WTC11 (cell line): ENCODE results near the gene HSPG2. TPM values are rescaled to one million over a fixed set of nuclear protein-coding genes. Genes with fewer than 3 reads are reported as not detected.

Source experiments
- ATAC-seq: fragments of 200-7000 bp; cut with Tn5 transposase; 2 replicates; pipeline ENCODE4 v1.10.0; 2021; ENCODE audit warnings: mild to moderate bottlenecking, moderate library complexity
- CTCF ChIA-PET: fragments of 300-600 bp; sonication (Branson Sonifier 250); formaldehyde crosslinking; loops from one replicate; lab custom pipeline; 2021; ENCODE audit warnings: antibody characterized with exemption; lab: Charles Lee
- POLR2A ChIA-PET: fragments of 350-600 bp; sonication (Branson Sonifier 250); formaldehyde crosslinking; loops from one replicate; lab custom pipeline; 2021; ENCODE audit warnings: antibody characterized with exemption; lab: Charles Lee
- DNase-seq: peaks from one replicate; pipeline ENCODE4 v3.0.0; 2021; ENCODE audit warnings: low spot score
- H3K27ac Mint-ChIP-seq: 2 replicates; pipeline ENCODE4 v1.8.0; 2021; ENCODE audit warnings: mixed read lengths
- H3K27me3 Mint-ChIP-seq: 2 replicates; pipeline ENCODE4 v1.8.0; 2021; ENCODE audit warnings: low read depth, mild to moderate bottlenecking, moderate library complexity, mixed read lengths
- H3K36me3 Mint-ChIP-seq: 2 replicates; pipeline ENCODE4 v1.8.0; 2021; ENCODE audit warnings: mixed read lengths
- H3K4me1 Mint-ChIP-seq: 2 replicates; pipeline ENCODE4 v1.8.0; 2022; ENCODE audit warnings: mixed read lengths
- H3K4me3 Mint-ChIP-seq: 2 replicates; pipeline ENCODE4 v1.8.0; 2021; ENCODE audit warnings: mild to moderate bottlenecking, moderate library complexity, mixed read lengths
- H3K9me3 Mint-ChIP-seq: 2 replicates; pipeline ENCODE4 v1.8.0; 2021; ENCODE audit warnings: mixed read lengths
- ATF3 ChIP-seq: sonication (generic); formaldehyde crosslinking; conservative IDR thresholded peaks from 2 replicates; pipeline ENCODE4 v1.8.1; 2022; ENCODE audit warnings: mild to moderate bottlenecking, missing genetic modification reagents
- EMX1 ChIP-seq: fragments of 250-450 bp; sonication (Bioruptor Pico); IDR thresholded peaks from 2 replicates; pipeline ENCODE4 v1.8.0; 2021; ENCODE audit warnings: mild to moderate bottlenecking
- ESRRA ChIP-seq: sonication (generic); formaldehyde crosslinking; IDR thresholded peaks from 2 replicates; pipeline ENCODE4 v1.8.1; 2022; ENCODE audit warnings: mild to moderate bottlenecking, missing genetic modification reagents, borderline replicate concordance
- ETV6 ChIP-seq: sonication (generic); formaldehyde crosslinking; IDR thresholded peaks from 2 replicates; pipeline ENCODE4 v1.8.1; 2022; ENCODE audit warnings: mild to moderate bottlenecking, missing genetic modification reagents
- FOXJ3 ChIP-seq: sonication (generic); formaldehyde crosslinking; IDR thresholded peaks from 2 replicates; pipeline ENCODE4 v1.9.0; 2021; ENCODE audit warnings: missing genetic modification reagents, mild to moderate bottlenecking, borderline replicate concordance
- FOXP1 ChIP-seq: sonication (generic); formaldehyde crosslinking; IDR thresholded peaks from 2 replicates; pipeline ENCODE4 v1.8.0; 2022; ENCODE audit warnings: missing genetic modification reagents, mild to moderate bottlenecking, moderate library complexity, borderline replicate concordance
- GTF2I ChIP-seq: fragments of 250-450 bp; sonication (Bioruptor Pico); conservative IDR thresholded peaks from 2 replicates; pipeline ENCODE4 v1.4.0; 2021; ENCODE audit warnings: mild to moderate bottlenecking
- IRF1 ChIP-seq: sonication (generic); formaldehyde crosslinking; IDR thresholded peaks from 2 replicates; pipeline ENCODE4 v1.8.0; 2023; ENCODE audit warnings: missing genetic modification reagents
- NFATC4 ChIP-seq: fragments of 250-450 bp; sonication (Bioruptor Pico); IDR thresholded peaks from 2 replicates; pipeline ENCODE4 v1.9.0; 2021; ENCODE audit warnings: mild to moderate bottlenecking
- NFE2L1 ChIP-seq: sonication (generic); formaldehyde crosslinking; IDR thresholded peaks from 2 replicates; pipeline ENCODE4 v1.8.1; 2023; ENCODE audit warnings: missing genetic modification reagents
- NFYB ChIP-seq: sonication (generic); formaldehyde crosslinking; conservative IDR thresholded peaks from 2 replicates; pipeline ENCODE4 v1.8.0; 2022; ENCODE audit warnings: low read depth, missing genetic modification reagents
- PRDM15 ChIP-seq: sonication (generic); formaldehyde crosslinking; IDR thresholded peaks from 2 replicates; pipeline ENCODE4 v1.8.0; 2022; ENCODE audit warnings: missing genetic modification reagents
- PRRX2 ChIP-seq: fragments of 250-450 bp; sonication (Bioruptor Pico); IDR thresholded peaks from 2 replicates; pipeline ENCODE4 v1.8.0; 2021; ENCODE audit warnings: mild to moderate bottlenecking
- SMAD4 ChIP-seq: sonication (generic); formaldehyde crosslinking; IDR thresholded peaks from 2 replicates; pipeline ENCODE4 v1.8.0; 2022; ENCODE audit warnings: mild to moderate bottlenecking, missing genetic modification reagents
- STAT6 ChIP-seq: sonication (generic); formaldehyde crosslinking; conservative IDR thresholded peaks from 2 replicates; pipeline ENCODE4 v1.8.1; 2023; ENCODE audit warnings: mild to moderate bottlenecking, low read depth, missing genetic modification reagents, moderate library complexity
- USF1 ChIP-seq: sonication (generic); formaldehyde crosslinking; IDR thresholded peaks from 2 replicates; pipeline ENCODE4 v1.8.0; 2022; ENCODE audit warnings: mild to moderate bottlenecking, missing genetic modification reagents
- ZBTB43 ChIP-seq: sonication (generic); formaldehyde crosslinking; IDR thresholded peaks from 2 replicates; pipeline ENCODE4 v1.8.1; 2023; ENCODE audit warnings: mild to moderate bottlenecking, missing genetic modification reagents
- ZNF138 ChIP-seq: sonication (generic); formaldehyde crosslinking; conservative IDR thresholded peaks from 2 replicates; pipeline ENCODE4 v1.8.1; 2022; ENCODE audit warnings: mild to moderate bottlenecking, moderate library complexity, missing genetic modification reagents
- ZNF671 ChIP-seq: fragments of 250-450 bp; sonication (Bioruptor Pico); IDR thresholded peaks from 2 replicates; pipeline ENCODE4 v1.8.0; 2021; ENCODE audit warnings: mild to moderate bottlenecking
- total RNA-seq: library from RNA; stranded (reverse); gene quantifications from 3 replicates; pipeline ENCODE4 v1.2.3, GENCODE V29; 2021

HSPG2 gene
- total RNA-seq, 1 experiment from 2014 or later = 120 TPM

- TF ChIP-seq STAT6 (CRISPR knock-in tag) (no peak), USF1 (CRISPR knock-in tag) (no peak), SMAD4 (CRISPR knock-in tag) (no peak), EMX1 (CRISPR knock-in tag) (no peak), ESRRA (CRISPR knock-in tag) (no peak)
These were observed 63.3 kb downstream of the HSPG2 start (continued) for GRCh38 chr1:21873761-21874160.

- TF ChIP-seq NFE2L1 (CRISPR knock-in tag) (no peak), ZNF138 (CRISPR knock-in tag) (no peak), USF1 (CRISPR knock-in tag) (no peak), ETV6 (CRISPR knock-in tag) (no peak), ATF3 (CRISPR knock-in tag) (no peak), GTF2I (CRISPR knock-in tag) (no peak), NFYB (CRISPR knock-in tag) (no peak), PRRX2 (CRISPR knock-in tag) (no peak), EMX1 (CRISPR knock-in tag) (no peak)
- TF ChIP-seq, all 79 proteins: peak for 0
- ChIA-PET POLR2A (no interaction called here), CTCF (no interaction called here)
- H3K4me1 Mint-ChIP-seq = peaks cover 7% of the 10 kb centered on the region
- ATAC-seq (peak; percentile 79), DNase-seq (no peak)
- H3K27me3 Mint-ChIP-seq = no peaks in the 10 kb centered on the region
- peaks cover 36% of the 10 kb centered on the region for H3K36me3 Mint-ChIP-seq
- H3K4me3 Mint-ChIP-seq = no peak overlapping the region
- H3K27ac Mint-ChIP-seq = peak overlapping the region; percentile 57; the same call in 1 of the 2 replicates
- no peaks in the 10 kb centered on the region for H3K9me3 Mint-ChIP-seq
These were observed 63.9 kb downstream of the HSPG2 start for GRCh38 chr1:21873174-21873573.

GRCh38 chr1:21872445-21873079 lies 64.5 kb downstream of the HSPG2 start:
- ATAC-seq = no peak
- no peaks in the 10 kb centered on the region for H3K9me3 Mint-ChIP-seq
- TF ChIP-seq STAT6 (CRISPR knock-in tag) (no peak), PRDM15 (no peak), IRF1 (CRISPR knock-in tag) (no peak), ZNF671 (CRISPR knock-in tag) (no peak), FOXP1 (CRISPR knock-in tag) (no peak), ATF3 (CRISPR knock-in tag) (no peak), FOXJ3 (CRISPR knock-in tag) (no peak), ZBTB43 (CRISPR knock-in tag) (no peak), NFATC4 (CRISPR knock-in tag) (no peak)

More at GRCh38 chr1:21872445-21873079, 64.5 kb downstream of the HSPG2 start:
- ChIA-PET POLR2A (no interaction called here), CTCF (no interaction called here)
- Mint-ChIP-seq H3K36me3 (peaks cover 31% of the 10 kb centered on the region), H3K4me3 (no peak overlapping the region), H3K4me1 (peaks cover 8% of the 10 kb centered on the region), H3K27ac (no peak overlapping the region), H3K27me3 (no peaks in the 10 kb centered on the region)
- DNase-seq = no peak
